GM10266 (cell line): ENCODE data around the gene LSM14A.

ENCODE experiments used
- DNase-seq: peaks from one replicate; pipeline ENCODE4 v3.0.0; 2012; ENCODE audit errors: extremely low spot score
- CTCF ChIP-seq: IDR thresholded peaks from 2 replicates; pipeline ENCODE4 v1.5.1; 2012; ENCODE audit warnings: mild to moderate bottlenecking, low read depth; ENCODE audit not compliant: control insufficient read depth, insufficient read depth; ENCODE audit errors: missing control alignments

The LSM14A gene

DNA sequence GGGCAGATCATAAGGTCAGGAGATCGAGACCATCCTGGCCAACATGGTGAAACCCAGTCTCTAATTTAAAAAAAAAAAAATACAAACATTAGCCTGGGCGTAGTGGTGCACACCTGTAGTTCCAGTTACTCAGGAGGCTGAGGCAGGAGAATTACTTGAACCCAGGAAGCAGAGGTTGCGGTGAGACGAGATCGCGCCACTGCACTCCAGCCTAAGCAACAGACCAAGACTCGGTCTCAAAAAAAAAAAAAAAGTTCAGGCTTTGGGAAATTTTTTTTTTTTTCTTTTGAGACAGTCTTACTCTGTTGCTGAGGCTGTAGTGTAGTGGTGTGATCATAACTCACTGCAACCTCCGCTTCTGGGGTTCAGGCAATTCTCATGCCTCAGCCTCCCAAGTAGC, 14.7 kb downstream of the LSM14A start:
- TF ChIP-seq CTCF: no peak
- no peak for DNase-seq

DNA sequence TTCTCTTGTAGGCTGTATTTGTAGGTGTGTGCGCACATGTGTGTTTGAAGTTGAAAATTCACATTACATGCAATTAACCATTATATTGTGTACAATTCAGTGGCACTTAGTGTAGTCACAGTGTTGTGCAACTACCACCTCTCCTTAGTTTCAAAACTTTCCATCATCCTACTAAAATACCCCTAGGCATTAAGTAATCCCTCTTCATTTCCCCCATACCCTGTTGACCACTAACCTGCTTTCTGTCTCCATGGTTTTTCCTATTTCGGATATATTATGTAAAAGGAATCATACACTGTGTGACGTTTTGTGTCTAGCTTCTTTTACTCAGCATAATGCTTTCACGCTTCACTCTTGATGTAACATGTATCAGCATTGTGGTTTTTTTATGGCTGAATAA, 16.1 kb downstream of the LSM14A start:
- no peak for TF ChIP-seq CTCF
- no peak for DNase-seq

DNA sequence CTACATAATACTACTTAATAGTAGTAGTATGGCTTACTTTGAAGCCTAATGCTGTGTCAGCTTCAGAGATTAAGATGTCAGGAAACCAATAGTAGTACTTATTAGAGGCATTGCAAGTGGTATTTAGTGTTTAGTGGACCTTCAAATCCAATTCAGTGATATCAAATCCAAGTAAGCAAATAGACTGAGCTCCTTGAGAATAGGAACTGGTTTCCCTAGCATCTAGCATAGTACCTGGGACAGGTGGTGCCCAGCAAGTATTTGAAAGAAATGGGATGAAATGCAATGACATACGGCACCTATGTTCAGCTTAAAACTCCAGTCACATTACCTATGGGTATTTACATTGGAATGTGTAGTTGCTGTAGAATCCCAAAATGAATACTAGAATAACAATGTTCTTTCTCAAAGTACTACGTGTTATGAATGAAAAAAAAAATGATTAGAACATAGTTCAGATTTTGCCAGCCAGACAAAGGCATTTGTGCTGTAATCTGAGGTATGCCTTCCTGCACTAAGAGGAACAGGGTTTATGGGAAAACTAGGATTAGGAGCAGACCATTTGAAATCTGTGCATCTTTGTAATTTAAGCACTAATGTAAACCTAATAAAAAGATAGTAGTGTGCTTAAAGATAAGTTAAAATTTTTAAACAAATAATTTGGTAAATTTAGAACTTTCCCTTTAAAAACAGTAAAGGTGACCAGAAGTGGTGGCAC, 17.1 kb downstream of the LSM14A start:
- TF ChIP-seq CTCF: no peak

DNA sequence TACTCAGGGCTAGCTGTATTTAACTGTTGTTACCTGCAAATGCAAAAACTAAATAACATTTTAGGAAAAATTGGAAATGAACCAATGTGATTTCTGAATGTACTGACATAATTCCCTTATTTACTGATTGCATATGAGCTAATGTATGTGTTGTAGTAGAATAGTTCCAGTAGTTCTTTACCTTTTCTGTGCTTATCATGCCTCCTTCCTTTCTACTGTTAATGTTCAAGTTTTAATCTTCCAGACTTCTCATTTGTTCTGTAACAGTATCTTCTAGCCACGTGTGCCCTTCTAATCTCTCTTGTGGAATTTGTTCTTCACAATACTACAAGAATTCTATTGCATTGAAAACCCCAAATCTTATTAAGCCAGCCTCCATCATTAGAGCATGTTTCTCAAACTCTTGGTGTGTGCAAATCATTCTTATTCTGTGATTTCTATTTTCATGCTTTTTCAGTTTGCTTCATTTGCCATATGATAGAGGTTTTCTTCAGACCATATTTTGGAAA, 17.7 kb downstream of the LSM14A start:
- no peak for TF ChIP-seq CTCF
- no peak for DNase-seq

More for the DNA sequence above, 17.1 kb downstream of the LSM14A start:
- no peak for DNase-seq

GRCh38 chr19:34191355-34191962, 19.2 kb downstream of the LSM14A start:
- TF ChIP-seq CTCF: no peak

GRCh38 chr19:34193439-34193838, 21.1 kb downstream of the LSM14A start:
- DNase-seq: no peak
- no peak for TF ChIP-seq CTCF

More at GRCh38 chr19:34191355-34191962, 19.2 kb downstream of the LSM14A start:
- DNase-seq: no peak

- no peak for DNase-seq
- TF ChIP-seq CTCF: no peak
Measured at GRCh38 chr19:34193876-34194275, 21.6 kb downstream of the LSM14A start.
